Kidney glomerular epithelial cell (primary cell): ENCODE data around the gene PRDM5.
"Not testable (repeated sequence)": the region's sequence is repeated elsewhere in the genome, so short reads cannot be mapped to it uniquely, and the experiment has no call there.

Experiments used
- DNase-seq: peaks from one replicate; lab custom pipeline; 2025; lab: John Stamatoyannopoulos, UW

Gene PRDM5

DNA sequence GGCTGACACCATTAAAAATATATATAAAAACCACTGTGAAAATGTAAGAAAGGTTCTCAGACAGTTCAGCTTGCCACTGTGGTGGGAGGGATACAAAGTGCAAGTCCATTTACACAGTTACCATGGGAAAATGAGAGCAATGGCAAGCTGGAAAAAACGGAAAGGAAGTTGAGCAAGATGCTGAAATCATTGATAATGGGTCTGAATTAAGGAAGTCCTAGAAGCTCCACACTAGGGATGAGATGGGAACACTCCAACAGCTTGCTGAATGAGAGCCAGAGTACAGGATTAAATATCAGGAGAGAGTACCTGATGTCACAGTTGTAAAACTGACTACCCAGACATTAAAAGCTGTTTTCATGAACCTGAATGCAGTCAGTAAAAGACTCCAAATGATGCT is 218.6 kb downstream of the PRDM5 start:
- no peak for DNase-seq

DNA sequence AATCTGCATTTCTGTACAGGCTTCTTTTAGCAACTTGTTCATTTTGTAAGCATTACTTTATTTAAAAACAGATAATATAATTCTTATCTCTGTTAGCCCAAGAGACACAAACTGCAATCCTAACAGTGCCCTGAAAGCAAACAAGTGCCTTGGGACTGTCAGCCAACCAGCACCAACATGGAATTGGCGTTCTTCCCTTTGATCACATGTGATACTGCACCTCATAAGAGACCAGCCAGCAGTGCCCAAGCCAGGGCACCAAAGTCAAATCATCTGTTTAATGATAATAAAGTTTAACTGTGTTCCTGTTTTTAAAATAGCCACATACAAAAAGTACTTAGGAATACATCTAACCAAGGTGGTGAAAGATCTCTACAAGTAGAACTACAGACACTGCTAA is 223.2 kb downstream of the PRDM5 start:
- DNase-seq: no peak

DNA sequence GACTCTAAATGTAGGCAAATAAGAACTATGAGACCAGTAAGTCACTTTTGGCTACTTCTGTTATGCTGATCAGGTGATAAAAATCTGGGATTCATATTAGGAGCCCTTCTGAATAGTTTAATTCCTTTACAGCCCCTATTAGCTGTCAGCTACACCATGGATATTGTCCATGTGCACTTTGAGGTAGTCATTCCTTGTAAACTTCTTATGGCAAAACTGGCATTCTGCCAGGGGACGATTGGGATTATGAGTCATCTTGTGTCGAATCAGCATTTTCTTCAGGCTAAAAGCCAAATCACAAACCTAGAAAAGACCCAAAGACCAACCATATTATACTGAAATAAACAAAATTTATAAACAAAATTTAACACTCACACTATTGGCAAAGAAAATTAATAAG is 227.6 kb downstream of the PRDM5 start:
- no peak for DNase-seq

DNA sequence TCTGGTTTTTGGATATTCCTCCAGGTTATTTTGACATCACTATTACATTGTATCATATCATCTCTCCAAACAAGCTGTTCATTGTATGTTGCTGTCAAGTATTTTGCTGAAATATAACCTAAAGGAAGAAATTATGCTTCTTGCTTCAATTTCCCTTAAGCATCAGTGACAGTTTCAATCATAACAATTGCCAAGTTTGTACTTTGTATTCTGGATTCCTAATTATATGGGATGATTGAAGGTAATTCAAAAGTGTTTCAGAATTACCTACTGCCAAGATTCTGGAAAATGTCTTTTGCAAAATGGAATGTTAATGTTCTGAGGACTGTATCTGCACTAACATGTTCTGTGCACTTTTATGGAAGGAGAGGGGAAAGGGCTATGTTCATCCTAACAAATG is 228.7 kb downstream of the PRDM5 start:
- no peak for DNase-seq

DNA sequence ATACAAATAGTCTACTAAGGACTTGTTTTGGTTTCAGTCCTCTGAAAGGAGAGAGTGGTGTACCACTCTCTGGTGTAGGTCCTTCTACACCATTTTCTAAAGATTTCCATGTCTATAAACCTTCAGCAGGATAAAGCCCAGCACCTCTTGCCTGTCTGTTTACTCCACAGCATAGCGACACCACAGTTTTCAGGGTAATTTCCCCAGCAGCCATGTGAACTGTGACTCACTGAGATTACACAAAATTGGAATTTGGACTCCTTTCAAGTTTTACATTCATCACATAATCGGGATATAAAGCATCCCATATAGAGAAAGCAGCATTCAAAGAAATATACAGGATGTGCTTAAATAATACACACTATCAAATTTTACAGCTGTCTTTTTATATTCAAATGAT is 229.6 kb downstream of the PRDM5 start:
- peak; percentile 78 for DNase-seq

DNA sequence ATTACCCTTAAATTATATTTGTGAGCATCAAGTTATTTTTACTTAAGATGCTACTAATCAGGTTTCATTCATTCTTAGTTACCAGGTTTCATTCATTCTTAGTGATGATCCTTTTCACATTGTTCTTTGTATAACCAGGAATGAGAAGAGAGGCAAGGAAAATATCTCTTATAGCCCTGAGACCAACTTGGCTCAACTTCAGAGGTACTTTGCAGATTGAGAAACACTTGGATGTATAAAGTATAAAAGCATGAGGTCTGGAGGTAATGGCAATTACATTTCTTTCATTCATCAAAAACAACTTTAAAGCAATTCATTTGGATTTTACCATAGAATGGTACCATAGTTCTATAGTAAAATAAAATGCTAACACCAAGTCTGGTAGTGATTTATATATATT is 231.0 kb downstream of the PRDM5 start:
- DNase-seq: no peak

DNA sequence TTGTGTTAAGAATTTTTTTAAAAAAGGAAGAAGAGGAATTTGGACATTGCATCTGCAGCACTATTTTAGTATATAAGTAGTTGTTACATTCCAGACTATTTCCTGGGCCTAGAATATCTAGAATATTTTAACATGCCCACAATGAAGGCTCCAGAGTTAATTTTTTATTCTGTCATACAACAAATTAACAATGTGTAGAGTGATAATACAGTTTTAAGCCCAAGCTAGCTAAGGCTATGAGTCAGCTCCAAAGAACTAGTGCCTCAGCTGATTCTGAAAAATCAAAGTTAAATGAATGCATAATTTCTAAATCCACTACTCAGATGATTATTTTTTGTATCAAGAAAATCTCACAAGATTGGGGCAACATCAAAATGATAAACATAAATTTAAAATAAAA is 231.4 kb downstream of the PRDM5 start:
- peak; percentile 17 for DNase-seq

DNA sequence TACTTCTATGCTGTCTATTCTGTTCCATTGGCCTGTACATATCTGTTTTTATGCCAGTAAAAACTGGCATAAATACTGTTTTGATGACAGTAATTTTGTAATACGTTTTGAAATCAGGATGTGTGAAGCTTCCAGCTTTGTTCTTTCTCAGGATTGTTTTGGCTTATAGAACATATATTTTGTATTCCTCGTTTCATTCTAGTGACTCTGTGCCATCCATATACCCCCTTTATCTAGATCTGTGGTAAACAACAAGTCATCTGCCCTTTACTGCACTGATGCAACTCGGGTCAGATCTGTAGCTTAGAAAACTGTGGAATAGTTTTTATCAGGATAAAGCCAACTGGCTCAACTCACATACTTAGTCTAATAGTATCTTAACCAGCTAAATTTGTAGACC is 233.7 kb downstream of the PRDM5 start:
- DNase-seq: no peak

DNA sequence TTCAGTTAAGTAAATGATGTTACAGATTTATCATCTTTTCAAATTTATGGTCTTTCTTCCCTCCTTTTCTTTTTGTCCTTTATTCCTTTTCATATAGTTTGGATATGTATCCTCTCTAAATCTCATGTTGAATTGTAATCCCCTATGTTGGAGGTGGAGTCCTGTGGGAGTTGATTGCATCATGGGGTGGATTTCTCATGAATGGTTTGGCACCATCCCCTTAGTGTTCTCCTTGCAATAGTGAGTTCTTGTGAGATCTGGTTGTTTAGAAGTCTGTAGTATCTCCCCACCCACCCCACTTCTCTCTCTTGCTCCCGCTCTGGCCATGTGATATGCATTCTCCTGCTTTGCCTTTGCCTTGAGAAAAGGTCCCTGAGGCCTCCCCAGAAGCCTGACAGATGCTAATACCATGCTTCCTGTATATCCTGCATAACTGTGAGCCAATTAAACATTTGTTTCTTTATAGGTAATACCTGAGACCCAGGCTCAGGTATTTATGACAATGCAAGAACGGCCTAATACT is 236.7 kb downstream of the PRDM5 start:
- no peak for DNase-seq

DNA sequence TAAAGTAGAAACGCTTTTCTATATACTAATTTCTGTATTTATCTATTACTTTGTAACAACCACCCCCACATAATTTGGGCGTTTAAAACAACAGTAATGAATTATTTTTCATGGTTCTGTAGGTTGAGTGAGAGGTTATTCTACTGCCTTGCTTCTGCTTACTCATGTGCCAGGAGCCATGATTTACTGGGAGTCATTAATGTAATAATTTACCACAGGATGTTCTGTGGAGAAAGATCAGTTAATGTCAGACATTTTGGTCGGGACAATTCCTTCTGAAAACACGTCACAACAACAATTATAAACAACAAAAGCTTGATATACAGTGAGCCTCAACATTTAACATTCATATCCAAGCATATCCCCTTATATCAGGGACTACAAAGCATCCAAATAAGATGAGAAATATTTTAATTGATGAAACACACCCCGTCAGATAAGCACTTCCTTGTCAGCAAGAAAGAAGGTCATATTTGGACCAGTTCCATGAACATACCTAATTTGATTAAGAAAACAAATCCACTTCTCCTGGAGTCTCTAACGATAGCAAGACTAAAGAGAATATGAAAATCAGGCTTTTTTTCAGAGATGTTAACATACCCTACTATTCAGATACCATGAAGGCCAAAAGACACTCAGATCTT is 238.5 kb downstream of the PRDM5 start:
- DNase-seq: peak; percentile 57

DNA sequence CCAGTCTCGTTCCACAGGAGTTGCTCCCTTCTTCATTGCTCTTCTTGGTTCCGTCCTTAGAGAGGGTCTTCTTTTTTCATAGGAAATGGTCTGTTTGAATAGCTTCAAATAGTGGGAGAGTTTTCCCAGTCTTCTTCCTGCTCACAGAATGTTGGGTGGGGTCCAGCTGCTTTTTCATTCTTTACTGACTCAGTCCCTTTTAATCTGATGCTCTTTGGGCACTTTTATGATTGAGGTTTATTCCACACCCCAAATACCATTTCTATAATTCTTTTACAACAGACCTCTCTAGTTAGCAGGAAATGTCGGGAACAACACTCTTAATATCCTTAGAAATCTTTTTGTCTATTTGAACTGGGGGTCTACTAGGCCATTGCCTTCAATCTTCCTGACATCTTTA is 239.5 kb downstream of the PRDM5 start:
- DNase-seq: no peak

DNA sequence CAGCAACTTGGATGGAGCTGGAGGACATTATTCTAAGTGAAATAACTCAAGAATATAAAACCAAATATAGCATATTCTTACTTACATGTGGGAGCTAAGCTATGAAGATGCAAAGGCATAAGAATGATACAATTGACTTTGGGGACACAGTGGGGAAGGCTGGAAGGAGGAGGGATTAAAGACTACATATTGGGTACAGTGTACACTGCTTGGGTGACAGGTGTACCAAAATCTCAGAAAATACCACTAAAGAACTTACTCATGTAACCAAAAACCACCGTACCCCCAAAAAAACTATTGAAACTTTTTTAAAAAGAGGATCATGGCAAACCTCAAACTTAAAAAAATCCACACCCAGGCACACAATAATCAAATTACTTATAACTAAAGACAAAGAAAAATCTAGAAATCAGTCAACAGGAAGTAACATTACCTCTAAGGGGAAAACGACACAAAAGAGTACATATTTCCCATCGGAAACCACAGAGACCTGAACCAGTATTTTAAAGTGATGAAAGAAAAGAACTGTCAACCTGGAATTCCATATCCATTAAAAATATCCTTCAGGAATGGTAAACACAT is 241.8 kb downstream of the PRDM5 start:
- DNase-seq: no peak

DNA sequence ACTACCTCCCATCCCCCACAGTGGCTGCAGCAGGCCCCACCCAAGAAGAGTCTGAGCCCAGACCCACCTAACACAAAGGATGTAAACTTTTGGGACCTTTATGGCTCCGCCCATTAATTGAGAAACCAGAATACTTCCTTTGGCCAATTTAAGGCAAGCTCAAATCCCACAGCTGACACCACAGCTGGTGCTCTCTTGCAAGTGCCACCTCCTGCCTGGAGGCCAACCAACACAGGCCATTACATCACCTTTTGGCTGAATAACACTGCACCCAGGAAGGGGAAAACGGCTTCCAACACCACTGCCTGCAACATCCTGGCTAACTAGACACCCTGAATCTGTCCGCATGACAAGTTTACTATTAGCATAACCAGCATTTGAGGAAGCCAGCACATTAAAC is 248.8 kb downstream of the PRDM5 start:
- no peak for DNase-seq

DNA sequence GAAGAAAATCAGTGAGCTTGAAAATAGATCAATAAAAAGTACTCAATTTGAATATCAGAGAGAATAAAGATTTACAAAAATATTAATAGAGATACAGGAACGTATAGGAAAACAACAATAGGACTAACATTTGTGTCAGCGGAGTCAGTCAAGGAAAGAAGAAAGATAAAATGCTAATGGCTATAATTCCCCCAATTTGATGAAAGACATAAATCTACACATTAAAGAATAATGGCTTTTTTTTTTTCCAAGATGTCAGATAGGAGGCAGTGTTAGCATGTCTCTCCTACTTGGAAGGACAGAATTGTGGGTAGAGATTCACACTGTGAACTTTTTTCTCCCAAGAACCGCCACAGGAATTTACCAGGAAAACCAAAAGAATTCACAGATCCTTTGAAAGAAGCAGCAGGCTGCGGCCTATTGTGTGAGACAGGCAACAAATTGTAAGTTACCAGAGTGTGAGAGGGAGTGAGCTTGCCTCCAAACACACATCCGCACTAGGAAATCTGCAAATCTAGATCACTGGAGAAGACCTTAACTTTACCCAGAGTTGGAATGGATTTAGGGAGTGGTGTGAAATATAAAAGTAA is 249.9 kb downstream of the PRDM5 start:
- DNase-seq: no peak

DNA sequence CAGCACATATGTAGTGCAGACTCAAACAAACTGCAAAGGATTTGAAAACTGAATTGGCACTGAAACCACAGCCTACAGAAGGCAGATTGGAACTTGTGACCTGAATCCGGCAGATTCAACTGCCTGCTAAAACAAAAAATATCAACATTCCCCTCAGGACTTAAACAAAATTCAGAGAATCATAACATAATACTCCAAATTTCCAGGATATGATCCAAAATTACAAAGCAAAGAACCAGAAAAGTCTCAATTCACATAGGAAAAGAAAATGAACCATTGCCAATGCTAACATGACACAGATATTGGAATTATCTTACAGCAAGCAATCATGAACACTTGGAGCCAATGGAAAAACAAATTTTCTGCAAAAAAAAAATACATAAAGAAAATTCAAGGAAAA is 250.4 kb downstream of the PRDM5 start:
- DNase-seq: no peak

DNA sequence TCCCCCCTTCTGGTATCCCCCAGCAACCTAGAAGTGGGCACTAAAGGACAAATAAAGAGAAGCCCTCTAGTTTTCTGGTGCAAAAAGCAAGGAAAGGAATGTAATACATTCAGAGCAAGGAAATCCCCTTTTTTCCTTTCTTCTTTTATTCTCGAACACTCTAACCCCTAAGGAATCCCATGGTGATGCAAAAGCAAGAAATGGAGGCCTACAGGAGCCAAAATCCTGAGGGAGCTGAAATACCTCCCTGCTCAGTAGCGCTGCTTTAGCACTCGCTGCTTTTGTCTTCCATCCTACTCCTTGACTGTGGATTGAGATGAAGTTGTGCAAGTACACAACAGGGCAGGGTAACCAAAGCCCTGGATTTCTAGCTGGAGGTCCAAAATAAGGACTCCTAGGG is 251.0 kb downstream of the PRDM5 start:
- no peak for DNase-seq

DNA sequence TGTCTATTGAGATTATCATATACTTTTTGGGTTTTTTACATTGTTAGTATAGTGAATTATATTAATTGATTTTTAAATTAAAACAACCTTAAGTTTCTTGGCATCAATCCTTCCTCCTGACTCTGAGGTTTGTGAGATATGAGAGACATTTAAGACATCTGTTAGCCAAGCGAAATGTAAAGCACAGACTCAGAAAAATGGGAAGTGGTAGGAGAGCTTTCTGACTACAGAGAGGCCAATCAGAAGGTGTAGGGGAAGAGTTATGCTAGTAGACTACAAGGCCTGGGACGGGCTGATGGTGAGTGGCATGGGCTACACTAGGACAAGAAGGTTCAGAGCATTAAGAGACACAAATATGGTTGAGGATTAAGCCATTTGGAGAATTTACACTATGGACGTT is 255.4 kb downstream of the PRDM5 start:
- DNase-seq: no peak

DNA sequence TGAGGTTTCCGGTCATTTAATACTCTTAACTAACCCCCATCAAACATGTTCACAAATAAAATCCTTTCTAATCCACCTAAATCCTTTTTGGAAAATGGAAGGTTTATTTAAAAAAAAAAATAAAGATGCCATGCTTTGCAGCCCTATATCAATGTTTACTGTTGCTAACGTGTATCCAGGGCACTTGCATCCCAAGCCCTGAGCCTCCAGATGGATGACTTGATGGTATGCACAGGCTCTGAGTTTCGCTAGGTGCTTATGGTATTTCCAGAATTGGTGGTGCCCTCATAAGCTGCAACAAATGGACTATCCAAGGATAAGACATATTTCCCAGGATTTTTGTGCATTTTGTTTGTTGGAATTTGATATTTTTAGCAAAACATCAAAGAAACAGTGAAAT is 257.7 kb downstream of the PRDM5 start:
- no peak for DNase-seq

DNA sequence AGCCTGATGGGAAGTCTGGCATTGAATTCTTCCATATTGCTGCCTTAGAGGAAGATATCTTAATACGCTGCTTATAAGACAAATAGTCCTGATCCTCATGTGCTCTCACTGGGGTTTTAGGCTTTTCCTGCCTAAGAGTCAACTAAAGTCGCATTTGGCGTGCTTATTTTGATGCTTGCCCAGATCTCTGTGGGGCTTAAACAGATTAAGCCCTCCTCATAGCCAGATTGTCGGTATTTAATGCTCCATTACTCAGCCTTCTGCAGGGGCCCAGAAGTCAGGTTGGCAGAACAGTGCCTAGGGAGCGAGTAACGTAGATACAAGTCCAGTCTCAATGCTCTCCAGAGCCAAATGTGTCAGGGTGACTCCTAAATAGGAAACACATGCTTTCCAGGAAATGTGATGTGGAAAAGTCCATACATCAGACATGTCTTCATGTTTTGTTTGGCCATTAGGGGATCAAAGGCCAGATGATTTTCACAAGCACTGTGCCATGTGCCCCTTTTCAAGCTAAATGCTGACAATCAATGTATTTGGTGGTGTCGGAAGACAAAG is 262.8 kb downstream of the PRDM5 start:
- DNase-seq: no peak

DNA sequence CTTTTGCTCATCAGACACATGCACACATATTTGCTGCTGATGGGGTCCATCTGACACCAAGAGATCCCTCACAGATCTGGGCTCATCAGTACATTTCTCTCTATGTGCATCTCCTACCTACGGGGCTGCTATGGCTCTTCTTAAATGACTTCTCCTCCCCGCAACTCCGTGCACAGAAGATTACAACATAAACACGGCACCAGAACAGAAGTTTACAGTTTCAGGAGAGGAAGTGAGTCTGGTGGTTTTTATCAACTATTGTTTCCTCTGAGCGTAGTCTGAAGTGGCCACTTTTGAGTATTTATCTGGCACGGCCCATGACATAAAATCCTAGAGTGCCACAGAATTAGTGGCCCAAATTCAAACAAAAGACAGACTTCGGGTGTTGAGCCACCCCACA is 263.8 kb downstream of the PRDM5 start:
- no peak for DNase-seq

DNA sequence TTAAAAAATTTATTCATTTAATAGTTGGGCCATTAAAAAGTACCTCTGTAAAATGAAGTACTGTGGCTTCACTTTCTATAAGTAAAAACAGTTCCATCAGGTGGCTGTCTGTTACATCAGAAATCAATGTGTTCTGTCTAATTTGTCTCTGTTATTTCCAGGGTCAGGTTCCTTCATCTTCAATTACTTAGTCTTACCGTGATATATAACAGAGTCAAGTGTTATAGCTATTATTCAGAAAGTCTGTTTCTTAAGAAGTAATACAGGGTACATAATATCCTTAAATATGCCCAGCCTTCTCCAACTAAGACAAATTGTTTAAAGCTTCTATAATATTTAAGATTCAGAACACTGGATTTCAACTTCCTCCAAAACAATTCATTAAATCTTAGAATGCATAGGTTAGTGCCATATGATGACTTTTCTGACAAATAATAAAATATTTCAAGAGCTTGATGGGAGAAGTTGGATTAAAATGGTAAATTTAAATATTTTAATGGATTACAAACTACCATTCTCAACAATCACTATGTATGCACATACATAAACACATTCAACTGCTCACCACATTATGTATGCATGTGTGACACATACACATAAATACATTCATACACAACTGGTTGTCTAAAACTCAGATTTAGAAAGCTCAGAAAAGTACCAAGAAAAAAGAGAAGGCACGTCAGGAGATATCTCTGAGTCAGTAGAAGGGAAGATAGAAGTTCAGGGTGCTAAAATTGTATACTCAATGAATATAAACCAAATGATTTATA is 268.5 kb downstream of the PRDM5 start:
- DNase-seq: no peak

DNA sequence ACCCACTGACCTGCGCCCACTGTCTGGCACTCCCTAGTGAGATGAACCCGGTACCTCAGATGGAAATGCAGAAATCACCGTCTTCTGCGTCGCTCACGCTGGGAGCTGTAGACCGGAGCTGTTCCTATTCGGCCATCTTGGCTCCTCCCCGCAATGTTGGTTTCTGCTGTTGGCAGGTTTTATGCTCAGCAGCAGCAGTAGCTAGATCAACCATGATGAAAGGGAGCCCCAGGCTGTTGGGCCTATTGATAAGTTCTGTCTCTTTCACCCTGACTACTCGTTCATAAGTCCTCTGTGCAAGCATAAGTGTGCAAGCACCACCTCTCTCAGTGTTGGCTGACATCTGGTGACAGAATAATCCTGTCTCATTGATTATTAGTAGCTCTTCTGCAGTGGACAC is 274.2 kb downstream of the PRDM5 start:
- not testable (repeated sequence) for DNase-seq
